ENCODE data around the gene TFPI2. TPM values are rescaled to one million over a fixed set of nuclear protein-coding genes. Genes with fewer than 3 reads are reported as not detected.
A peak's percentile ranks its signal among the peaks of the same experiment; 100 is the strongest.

Gene TFPI2
- total RNA-seq, 1 donor from 2014 or later, result not detected

GRCh38 chr7:93895859-93896600, 5.5 kb upstream of the TFPI2 start:
- Mint-ChIP-seq H3K4me3 (ENCODE audit: low read depth) (no peak overlapping the region), H3K27me3 (ENCODE audit: low read depth) (peaks cover 39% of the 10 kb centered on the region), H3K36me3 (ENCODE audit: low read depth) (no peaks in the 10 kb centered on the region), H3K4me1 (ENCODE audit: low read depth) (no peaks in the 10 kb centered on the region), H3K27ac (no peak overlapping the region), H3K9me3 (no peaks in the 10 kb centered on the region)
- intact Hi-C loops (cut with micrococcal nuclease), result no loop called here
- no peak for DNase-seq (ENCODE audit: low spot score)

DNA sequence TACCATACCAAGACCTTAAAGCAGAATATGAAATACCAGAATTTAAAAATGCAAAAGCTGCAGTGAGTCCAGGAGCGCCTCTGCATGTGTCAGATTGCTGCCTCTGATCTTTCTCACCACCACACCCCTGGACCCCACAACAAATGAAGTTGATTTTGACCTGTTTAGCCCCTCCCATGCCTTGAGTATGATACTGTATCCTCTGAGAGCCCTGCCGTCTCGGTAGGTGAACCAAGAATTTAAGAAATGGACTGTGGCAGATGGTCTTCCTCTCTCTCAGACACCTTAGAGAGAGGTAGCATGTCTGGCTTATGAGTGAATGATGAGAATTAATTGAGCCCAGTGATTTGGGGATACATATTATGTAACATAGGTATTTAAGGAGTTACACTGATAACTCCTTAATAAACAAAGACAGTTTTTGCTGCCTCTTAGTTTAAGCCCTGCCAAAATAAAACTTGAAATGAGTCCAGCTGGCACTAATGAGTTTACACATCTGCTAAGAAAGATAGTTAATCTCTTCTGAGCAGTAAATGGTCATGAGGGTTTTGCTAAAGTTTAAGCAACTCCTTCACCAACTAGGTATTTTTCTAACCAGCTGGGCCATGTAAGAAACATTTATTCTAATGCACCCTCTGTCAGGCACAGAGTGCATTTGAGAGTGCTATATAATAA, 4.5 kb upstream of the TFPI2 start:
- intact Hi-C loops (cut with micrococcal nuclease), result no loop called here
- H3K36me3 Mint-ChIP-seq (ENCODE audit: low read depth), result no peaks in the 10 kb centered on the region
- DNase-seq (ENCODE audit: low spot score), result no peak
- H3K9me3 Mint-ChIP-seq, result no peaks in the 10 kb centered on the region
- peaks cover 45% of the 10 kb centered on the region for H3K27me3 Mint-ChIP-seq (ENCODE audit: low read depth)
- no peak overlapping the region for H3K4me3 Mint-ChIP-seq (ENCODE audit: low read depth)
- peaks cover 3% of the 10 kb centered on the region for H3K4me1 Mint-ChIP-seq (ENCODE audit: low read depth)
- H3K27ac Mint-ChIP-seq, result no peak overlapping the region

DNA sequence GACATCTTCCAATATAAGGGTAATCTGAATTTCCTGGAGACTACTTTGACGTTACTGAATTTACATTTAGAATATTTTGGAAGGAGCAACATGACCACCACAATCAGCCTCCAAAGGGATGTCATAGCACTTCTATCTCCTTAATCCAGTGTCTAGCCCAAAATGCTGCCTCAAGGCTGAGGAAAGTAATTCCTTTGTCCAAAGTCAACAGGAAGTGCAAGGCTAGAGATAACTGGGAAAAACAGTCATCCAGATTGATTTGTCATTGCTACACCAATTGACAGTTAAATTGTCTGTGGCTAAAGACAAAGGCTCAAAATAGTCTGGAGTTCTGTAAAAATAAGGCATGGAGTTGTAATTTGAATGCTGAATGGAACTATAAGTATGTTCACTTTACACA, 3.9 kb upstream of the TFPI2 start:
- Mint-ChIP-seq H3K27me3 (ENCODE audit: low read depth) (peaks cover 48% of the 10 kb centered on the region), H3K9me3 (no peaks in the 10 kb centered on the region)
- intact Hi-C loops (cut with micrococcal nuclease), result no loop called here

DNA sequence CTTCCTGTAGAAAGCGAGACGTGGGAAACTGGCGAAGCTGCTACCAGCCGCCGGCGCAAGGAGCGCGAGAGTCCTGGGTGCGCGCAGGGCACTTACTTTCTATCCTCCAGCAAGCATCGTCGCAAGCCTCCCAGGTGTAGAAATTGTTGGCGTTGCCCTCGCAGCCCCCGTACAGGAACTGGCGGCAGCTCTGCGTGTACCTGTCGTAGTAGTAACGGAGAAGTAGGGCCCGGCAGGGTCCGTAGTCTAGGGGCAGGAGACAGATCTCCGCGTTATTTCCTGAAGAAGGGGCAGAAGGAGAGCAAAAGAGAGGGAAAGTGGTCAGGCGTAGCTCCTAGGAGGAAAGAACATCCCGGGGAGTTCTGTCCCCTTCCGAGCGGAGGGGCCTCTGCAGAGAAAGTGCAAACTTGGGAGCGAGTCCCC, 501 bp downstream of the TFPI2 start:
- no peak for DNase-seq (ENCODE audit: low spot score)
- H3K27me3 Mint-ChIP-seq (ENCODE audit: low read depth), result peaks cover 49% of the 10 kb centered on the region
- no peaks in the 10 kb centered on the region for H3K36me3 Mint-ChIP-seq (ENCODE audit: low read depth)
- H3K9me3 Mint-ChIP-seq, result no peaks in the 10 kb centered on the region
- intact Hi-C loops (cut with micrococcal nuclease), result no loop called here
- H3K27ac Mint-ChIP-seq, result no peak overlapping the region
- peak overlapping the region; percentile 67 for H3K4me3 Mint-ChIP-seq (ENCODE audit: low read depth)
- H3K4me1 Mint-ChIP-seq (ENCODE audit: low read depth), result peaks cover 9% of the 10 kb centered on the region

More for the DNA sequence above, 3.9 kb upstream of the TFPI2 start:
- H3K27ac Mint-ChIP-seq, result no peak overlapping the region
- H3K36me3 Mint-ChIP-seq (ENCODE audit: low read depth), result no peaks in the 10 kb centered on the region
- no peak overlapping the region for H3K4me3 Mint-ChIP-seq (ENCODE audit: low read depth)
- no peak for DNase-seq (ENCODE audit: low spot score)
- peaks cover 9% of the 10 kb centered on the region for H3K4me1 Mint-ChIP-seq (ENCODE audit: low read depth)

GRCh38 chr7:93889261-93889660, 1.3 kb downstream of the TFPI2 start:
- intact Hi-C loops (cut with micrococcal nuclease), result no loop called here
- Mint-ChIP-seq H3K36me3 (ENCODE audit: low read depth) (no peaks in the 10 kb centered on the region), H3K27ac (no peak overlapping the region), H3K4me3 (ENCODE audit: low read depth) (no peak overlapping the region), H3K27me3 (ENCODE audit: low read depth) (peaks cover 45% of the 10 kb centered on the region), H3K4me1 (ENCODE audit: low read depth) (peaks cover 9% of the 10 kb centered on the region), H3K9me3 (no peaks in the 10 kb centered on the region)
- no peak for DNase-seq (ENCODE audit: low spot score)

DNA sequence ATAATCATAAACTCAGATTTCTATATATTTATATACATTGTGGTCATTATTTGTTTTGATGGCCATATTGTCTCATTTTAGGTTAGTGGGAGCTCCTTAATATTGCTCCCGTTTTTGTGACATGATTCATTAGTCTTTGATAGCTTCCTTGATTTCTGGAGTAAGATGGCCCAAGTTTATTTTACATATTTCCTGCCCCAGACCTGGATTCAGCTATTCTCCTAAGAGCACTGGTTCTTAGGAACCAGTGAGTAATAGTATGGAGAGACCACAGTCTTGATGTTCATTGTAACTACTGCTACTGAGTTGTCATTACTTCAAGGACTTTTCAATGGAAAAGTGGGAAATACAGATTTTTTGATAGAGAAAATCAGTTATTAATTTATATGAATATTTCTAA, 6.0 kb downstream of the TFPI2 start:
- no peak overlapping the region for H3K27ac Mint-ChIP-seq
- no peak overlapping the region for H3K4me3 Mint-ChIP-seq (ENCODE audit: low read depth)
- intact Hi-C loops (cut with micrococcal nuclease), result no loop called here
- no peaks in the 10 kb centered on the region for H3K36me3 Mint-ChIP-seq (ENCODE audit: low read depth)
- DNase-seq (ENCODE audit: low spot score), result no peak
- H3K4me1 Mint-ChIP-seq (ENCODE audit: low read depth), result peaks cover under 1% of the 10 kb centered on the region
- no peaks in the 10 kb centered on the region for H3K9me3 Mint-ChIP-seq
- peaks cover 12% of the 10 kb centered on the region for H3K27me3 Mint-ChIP-seq (ENCODE audit: low read depth)

DNA sequence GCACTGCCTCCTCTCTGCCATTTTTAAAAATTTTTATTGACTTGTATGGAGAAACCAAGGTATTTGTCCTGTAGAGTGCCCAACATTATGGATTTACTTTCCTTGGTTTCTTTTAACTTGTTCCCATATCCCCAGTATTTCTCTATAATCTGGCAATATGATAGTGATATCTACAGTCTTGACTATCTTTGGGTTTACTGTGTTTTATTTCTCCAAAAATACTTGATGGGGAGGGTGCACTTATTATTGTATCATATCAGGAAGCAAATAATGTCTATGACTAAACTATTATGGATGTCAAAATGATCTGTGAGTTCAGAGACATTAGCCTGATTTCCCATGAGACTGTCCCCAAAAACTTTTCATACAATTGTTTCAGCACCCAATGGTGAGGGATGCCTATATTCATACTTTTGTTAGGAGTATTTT, 6.6 kb downstream of the TFPI2 start:
- no peaks in the 10 kb centered on the region for H3K4me1 Mint-ChIP-seq (ENCODE audit: low read depth)
- no peaks in the 10 kb centered on the region for H3K9me3 Mint-ChIP-seq
- H3K36me3 Mint-ChIP-seq (ENCODE audit: low read depth), result no peaks in the 10 kb centered on the region
- H3K27me3 Mint-ChIP-seq (ENCODE audit: low read depth), result peaks cover 6% of the 10 kb centered on the region
- H3K27ac Mint-ChIP-seq, result no peak overlapping the region
- intact Hi-C loops (cut with micrococcal nuclease), result no loop called here
- no peak for DNase-seq (ENCODE audit: low spot score)
- H3K4me3 Mint-ChIP-seq (ENCODE audit: low read depth), result no peak overlapping the region

DNA sequence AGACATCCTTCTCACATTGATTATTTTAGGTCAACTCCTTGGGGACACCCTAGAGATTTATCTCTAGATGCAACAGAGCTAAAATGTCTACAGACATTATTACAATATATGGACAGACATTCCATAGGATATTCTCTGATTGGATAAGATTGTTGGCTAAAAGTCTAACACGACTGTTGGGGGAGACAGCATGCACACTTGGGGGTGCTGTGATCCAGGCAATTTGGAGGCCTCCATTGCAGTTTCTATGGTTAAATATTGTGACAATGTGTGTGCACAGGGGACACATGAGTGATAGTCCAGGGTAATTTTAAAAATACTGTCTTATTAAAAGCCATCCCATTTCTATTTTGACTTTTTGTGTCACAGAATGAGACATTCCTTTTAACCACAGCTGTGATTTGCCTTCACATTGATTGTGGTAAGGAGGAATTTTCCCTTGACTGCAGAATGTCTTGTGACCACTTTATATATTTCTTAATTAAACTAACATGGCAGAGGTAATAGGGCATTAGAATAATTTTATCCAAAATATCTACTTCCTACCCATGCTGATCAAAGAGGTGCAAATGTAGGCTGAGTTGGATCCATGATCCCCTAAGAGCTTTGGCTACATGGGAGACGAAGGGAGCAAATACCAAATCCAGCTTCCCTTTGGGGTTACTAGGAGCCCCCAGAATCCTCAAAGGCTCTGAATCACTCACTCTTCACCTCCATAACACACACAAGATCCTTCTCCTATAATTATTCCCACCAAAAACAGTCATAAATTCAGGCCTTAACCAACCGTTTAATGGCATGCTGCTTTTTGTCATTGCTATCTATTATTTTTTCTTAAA, 7.3 kb downstream of the TFPI2 start:
- intact Hi-C loops (cut with micrococcal nuclease), result no loop called here
- H3K4me1 Mint-ChIP-seq (ENCODE audit: low read depth), result no peaks in the 10 kb centered on the region
- no peak overlapping the region for H3K27ac Mint-ChIP-seq
- H3K4me3 Mint-ChIP-seq (ENCODE audit: low read depth), result no peak overlapping the region
- peaks cover 2% of the 10 kb centered on the region for H3K27me3 Mint-ChIP-seq (ENCODE audit: low read depth)
- H3K9me3 Mint-ChIP-seq, result no peaks in the 10 kb centered on the region
- DNase-seq (ENCODE audit: low spot score), result no peak
- no peaks in the 10 kb centered on the region for H3K36me3 Mint-ChIP-seq (ENCODE audit: low read depth)

DNA sequence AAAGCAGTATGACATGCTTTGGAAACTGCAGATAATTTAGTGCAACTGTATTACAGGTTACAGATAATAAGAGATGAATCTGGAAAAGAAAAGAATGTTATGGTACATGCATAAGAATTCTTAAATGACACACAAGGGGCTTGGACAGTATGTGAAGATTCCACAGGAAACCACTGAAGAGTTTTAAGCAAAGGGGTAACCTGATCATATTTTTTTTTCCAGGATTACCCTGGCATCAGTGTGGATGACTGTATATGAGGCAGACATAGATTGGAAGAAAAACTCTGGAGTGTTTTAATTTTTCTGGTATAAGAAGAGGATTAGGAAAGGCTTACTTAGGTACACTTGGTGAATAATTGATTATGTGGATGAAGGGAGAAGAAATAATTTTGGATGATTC, 8.1 kb downstream of the TFPI2 start:
- H3K27ac Mint-ChIP-seq, result no peak overlapping the region
- no peak for DNase-seq (ENCODE audit: low spot score)
- no peaks in the 10 kb centered on the region for H3K36me3 Mint-ChIP-seq (ENCODE audit: low read depth)
- no peaks in the 10 kb centered on the region for H3K9me3 Mint-ChIP-seq
- H3K4me3 Mint-ChIP-seq (ENCODE audit: low read depth), result no peak overlapping the region
- no peaks in the 10 kb centered on the region for H3K4me1 Mint-ChIP-seq (ENCODE audit: low read depth)
- intact Hi-C loops (cut with micrococcal nuclease), result no loop called here
- H3K27me3 Mint-ChIP-seq (ENCODE audit: low read depth), result no peaks in the 10 kb centered on the region

- no peak for DNase-seq (ENCODE audit: low spot score)
- Mint-ChIP-seq H3K4me3 (ENCODE audit: low read depth) (no peak overlapping the region), H3K4me1 (ENCODE audit: low read depth) (no peaks in the 10 kb centered on the region), H3K27ac (no peak overlapping the region), H3K9me3 (no peaks in the 10 kb centered on the region), H3K36me3 (ENCODE audit: low read depth) (no peaks in the 10 kb centered on the region), H3K27me3 (ENCODE audit: low read depth) (no peaks in the 10 kb centered on the region)
- intact Hi-C loops (cut with micrococcal nuclease), result no loop called here
Observed at GRCh38 chr7:93879356-93879755, 11.2 kb downstream of the TFPI2 start.

- Mint-ChIP-seq H3K27ac (no peak overlapping the region), H3K4me3 (ENCODE audit: low read depth) (no peak overlapping the region), H3K9me3 (no peaks in the 10 kb centered on the region), H3K4me1 (ENCODE audit: low read depth) (no peaks in the 10 kb centered on the region), H3K36me3 (ENCODE audit: low read depth) (no peaks in the 10 kb centered on the region), H3K27me3 (ENCODE audit: low read depth) (no peaks in the 10 kb centered on the region)
- no peak for DNase-seq (ENCODE audit: low spot score)
- intact Hi-C loops (cut with micrococcal nuclease), result no loop called here
Observed at GRCh38 chr7:93877742-93878141, 12.8 kb downstream of the TFPI2 start.

DNA sequence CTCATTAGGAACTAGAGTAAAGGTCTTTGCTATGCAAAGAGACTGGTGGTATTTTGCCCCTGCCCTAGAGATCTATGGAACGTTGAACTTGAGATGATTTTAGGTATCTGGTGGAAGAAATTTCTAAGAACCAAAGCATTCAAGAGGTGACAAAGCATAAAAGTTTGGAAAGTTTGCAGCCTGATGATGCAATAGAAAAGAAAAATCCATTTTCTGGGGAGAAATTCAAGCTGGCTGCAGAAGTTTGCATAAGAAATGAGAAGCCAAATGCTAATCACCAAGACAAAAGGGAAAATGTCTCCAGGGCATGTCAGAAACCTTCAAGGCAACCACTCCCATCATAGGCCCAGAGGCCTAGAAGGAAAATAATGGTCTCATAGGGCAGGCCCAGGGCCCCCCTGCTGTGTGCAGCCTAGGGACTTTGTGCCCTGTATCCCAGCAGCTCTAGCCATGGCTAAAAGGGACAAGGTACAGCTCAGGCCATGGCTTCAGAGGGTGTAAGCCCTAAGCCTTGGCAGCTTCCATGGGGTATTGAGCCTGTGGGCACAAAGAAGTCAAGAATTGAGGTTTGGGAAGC, 16.5 kb downstream of the TFPI2 start:
- Mint-ChIP-seq H3K9me3 (no peaks in the 10 kb centered on the region), H3K4me3 (ENCODE audit: low read depth) (no peak overlapping the region), H3K4me1 (ENCODE audit: low read depth) (no peaks in the 10 kb centered on the region), H3K27ac (no peak overlapping the region), H3K36me3 (ENCODE audit: low read depth) (no peaks in the 10 kb centered on the region), H3K27me3 (ENCODE audit: low read depth) (no peaks in the 10 kb centered on the region)
- DNase-seq (ENCODE audit: low spot score), result no peak
- intact Hi-C loops (cut with micrococcal nuclease), result no loop called here

All from activated T-helper 2 cell treated with anti-CD3 and anti-CD28 coated beads, Interferon-gamma antibody, Interleukin-2, Interleukin-4, amounts not matched to agents 10 μg/mL and 5 μg/mL and 100 μg/mL, durations not matched to agents 14 hours and 24 hours and 36 hours (primary cell).